GM23248 (cell line): ENCODE measurements around the gene TMEM247. TPM values are rescaled to one million over a fixed set of nuclear protein-coding genes. Genes with fewer than 3 reads are reported as not detected.

ENCODE experiments used
- DNase-seq: peaks from one replicate; pipeline ENCODE4 v3.0.0-alpha.2; 2015
- H2AFZ ChIP-seq: fragments of 200-600 bp; sonication (generic); 2 replicates; pipeline ENCODE4 v1.6.1; 2016; ENCODE audit warnings: antibody characterized with exemption
- H3F3A ChIP-seq: fragments of 200-600 bp; sonication (generic); 2 replicates; pipeline ENCODE4 v1.6.1; 2016; ENCODE audit warnings: mild to moderate bottlenecking, antibody characterized with exemption, mixed run types; ENCODE audit not compliant: insufficient read depth
- H3K27ac ChIP-seq: fragments of 200-600 bp; sonication (generic); 2 replicates; pipeline ENCODE4 v1.5.1; 2016; ENCODE audit warnings: mild to moderate bottlenecking
- H3K27me3 ChIP-seq: fragments of 200-600 bp; sonication (generic); replicated peaks from 2 replicates; pipeline ENCODE4 v1.6.1; 2016; ENCODE audit warnings: mild to moderate bottlenecking; ENCODE audit not compliant: insufficient read depth
- H3K36me3 ChIP-seq: fragments of 200-600 bp; sonication (generic); 2 replicates; pipeline ENCODE4 v1.6.1; 2016; ENCODE audit warnings: low read depth, mild to moderate bottlenecking
- H3K4me1 ChIP-seq: fragments of 200-600 bp; sonication (generic); 2 replicates; pipeline ENCODE4 v1.6.1; 2016; ENCODE audit warnings: mild to moderate bottlenecking; ENCODE audit not compliant: insufficient read depth
- H3K4me2 ChIP-seq: fragments of 200-600 bp; sonication (generic); one replicate; pipeline ENCODE4 v1.6.1; 2016; ENCODE audit warnings: mild to moderate bottlenecking; ENCODE audit not compliant: unreplicated experiment
- H3K4me3 ChIP-seq: fragments of 200-600 bp; sonication (generic); 2 replicates; pipeline ENCODE4 v1.5.1; 2016; ENCODE audit warnings: mild to moderate bottlenecking
- H3K79me2 ChIP-seq: fragments of 200-600 bp; sonication (generic); 2 replicates; pipeline ENCODE4 v1.6.1; 2016; ENCODE audit warnings: mild to moderate bottlenecking; ENCODE audit not compliant: insufficient read depth
- H3K9ac ChIP-seq: fragments of 200-600 bp; sonication (generic); 2 replicates; pipeline ENCODE4 v1.6.1; 2016; ENCODE audit warnings: mild to moderate bottlenecking
- H3K9me2 ChIP-seq: fragments of 200-600 bp; sonication (generic); 2 replicates; pipeline ENCODE4 v1.6.1; 2016; ENCODE audit warnings: mixed run types, mild to moderate bottlenecking, moderate library complexity; ENCODE audit not compliant: insufficient read depth
- H3K9me3 ChIP-seq: fragments of 200-600 bp; sonication (generic); one replicate; pipeline ENCODE4 v1.6.1; 2017; ENCODE audit warnings: low read depth
- H4K20me1 ChIP-seq: fragments of 200-600 bp; sonication (generic); 2 replicates; pipeline ENCODE4 v1.6.0; 2016; ENCODE audit not compliant: insufficient read depth
- EZH2 ChIP-seq: fragments of 200-600 bp; sonication (generic); IDR thresholded peaks from 2 replicates; pipeline ENCODE4 v1.6.1; 2018; ENCODE audit warnings: antibody characterized with exemption, mild to moderate bottlenecking; ENCODE audit not compliant: insufficient read depth, poor library complexity, severe bottlenecking
- EZH2phosphoT487 ChIP-seq: fragments of 200-600 bp; sonication (generic); IDR thresholded peaks from 2 replicates; pipeline ENCODE4 v1.6.1; 2018; ENCODE audit warnings: antibody characterized with exemption, moderate library complexity, mild to moderate bottlenecking, low read depth; ENCODE audit not compliant: insufficient read depth
- WGBS, 2 experiments: methylation state at CpG; one replicate each; pipeline ENCODE4 v1.1.6; 2015 to 2017; ENCODE audit warnings: low lambda C conversion rate in 2 of 2, low coverage in 1 of 2; ENCODE audit errors: missing lambda C conversion rate in 2 of 2; 5-methylcytosine and 5-hydroxymethylcytosine counted together
- in situ Hi-C: fragments of 300-500 bp; cut with MboI; formaldehyde crosslinking; loops from 2 replicates; pipeline ENCODE4 v1.15.0; 2020
- polyA plus RNA-seq: library from polyadenylated mRNA; unstranded; fragments of >200 nt; fragmentation: Nextera tagmentation; extraction: Ambion mirVana; gene quantifications from 2 replicates; pipeline ENCODE4 v1.2.1, GENCODE V29; 2016
- total RNA-seq: library from RNA; depleted of rRNA; stranded (reverse); fragments of >200 nt; shearing (Covaris generic); gene quantifications from 2 replicates; pipeline ENCODE4 v1.2.3, GENCODE V29; 2014

TMEM247 gene
- total and polyA plus RNA-seq, 2 experiments from 2014 or later: not detected

- H3K4me2 ChIP-seq: no peak overlapping the region
- H3K27me3 ChIP-seq: no peaks in the 10 kb centered on the region
- TF ChIP-seq EZH2phosphoT487: no peak
- no peak for TF ChIP-seq EZH2
- no peaks in the 10 kb centered on the region for H3K36me3 ChIP-seq
- H2AFZ ChIP-seq: no peak overlapping the region
- in situ Hi-C loops: no loop called here
- no peak overlapping the region for H3K27ac ChIP-seq
- DNase-seq: peak; percentile 41
- no peak overlapping the region for H3K4me3 ChIP-seq
- no peaks in the 10 kb centered on the region for H3K9me2 ChIP-seq
- H3K9me3 ChIP-seq: peaks cover 2% of the 10 kb centered on the region
- no peaks in the 10 kb centered on the region for H3F3A ChIP-seq
- no peaks in the 10 kb centered on the region for H4K20me1 ChIP-seq
- H3K4me1 ChIP-seq: no peaks in the 10 kb centered on the region
- H3K79me2 ChIP-seq: no peaks in the 10 kb centered on the region
- H3K9ac ChIP-seq: no peak overlapping the region
- 85 to 86% methylated on average over 5 of the region's 5 CpGs for WGBS, 2 experiments
Measured at GRCh38 chr2:46510598-46511177, 31.3 kb downstream of the TMEM247 start.

GRCh38 chr2:46512185-46512584 is 32.8 kb downstream of the TMEM247 start:
- Histone ChIP-seq H3K4me3 (no peak overlapping the region), H3K9me3 (peaks cover 2% of the 10 kb centered on the region), H3K4me2 (no peak overlapping the region), H4K20me1 (no peaks in the 10 kb centered on the region), H3K9ac (no peak overlapping the region), H3K4me1 (no peaks in the 10 kb centered on the region), H3F3A (no peaks in the 10 kb centered on the region), H3K36me3 (no peaks in the 10 kb centered on the region; the same call in 1 of the 2 replicates), H3K27ac (no peak overlapping the region), H3K79me2 (no peaks in the 10 kb centered on the region), H2AFZ (no peak overlapping the region), H3K9me2 (no peaks in the 10 kb centered on the region), H3K27me3 (no peaks in the 10 kb centered on the region)
- in situ Hi-C loops: no loop called here
- 78 to 86% methylated on average over 10 of the region's 10 CpGs for WGBS, 2 experiments
- no peak for TF ChIP-seq EZH2phosphoT487
- no peak for TF ChIP-seq EZH2
- DNase-seq: no peak

- in situ Hi-C loops: no loop called here
- WGBS, 2 experiments: 54 to 76% methylated on average over 1 of the region's 1 CpG
- TF ChIP-seq EZH2 (no peak), EZH2phosphoT487 (no peak)
Measured at GRCh38 chr2:46514738-46515137, 35.4 kb downstream of the TMEM247 start.

GRCh38 chr2:46517485-46517884 is 38.1 kb downstream of the TMEM247 start:
- no peaks in the 10 kb centered on the region for H4K20me1 ChIP-seq
- in situ Hi-C loops: no loop called here
- no peaks in the 10 kb centered on the region for H3K27me3 ChIP-seq
- H2AFZ ChIP-seq: no peak overlapping the region
- no peak overlapping the region for H3K4me3 ChIP-seq
- H3F3A ChIP-seq: 0 out of 2 replicates have a peak, but pooled peaks cover 8% of the 10 kb centered on the region
- no peak overlapping the region for H3K9ac ChIP-seq
- no peak overlapping the region for H3K27ac ChIP-seq
- TF ChIP-seq EZH2phosphoT487 (no peak), EZH2 (no peak)
- no peaks in the 10 kb centered on the region for H3K79me2 ChIP-seq
- 38 to 41% methylated on average over 1 of the region's 1 CpG for WGBS, 2 experiments
- H3K4me2 ChIP-seq: no peak overlapping the region
- H3K9me2 ChIP-seq: no peaks in the 10 kb centered on the region
- DNase-seq: no peak
- H3K4me1 ChIP-seq: peaks cover 13% of the 10 kb centered on the region
- H3K9me3 ChIP-seq: peaks cover 2% of the 10 kb centered on the region
- H3K36me3 ChIP-seq: no peaks in the 10 kb centered on the region; the same call in 1 of the 2 replicates

More at GRCh38 chr2:46514738-46515137, 35.4 kb downstream of the TMEM247 start:
- DNase-seq: no peak
- Histone ChIP-seq H2AFZ (no peak overlapping the region), H3K4me3 (no peak overlapping the region), H3K4me1 (no peaks in the 10 kb centered on the region), H3K4me2 (no peak overlapping the region), H3K36me3 (no peaks in the 10 kb centered on the region; the same call in 1 of the 2 replicates), H4K20me1 (no peaks in the 10 kb centered on the region), H3K79me2 (no peaks in the 10 kb centered on the region), H3K27ac (no peak overlapping the region), H3K9ac (no peak overlapping the region), H3K9me3 (peaks cover 2% of the 10 kb centered on the region), H3K9me2 (no peaks in the 10 kb centered on the region), H3F3A (no peaks in the 10 kb centered on the region), H3K27me3 (no peaks in the 10 kb centered on the region)

GRCh38 chr2:46518861-46519260 is 39.5 kb downstream of the TMEM247 start:
- Histone ChIP-seq H3K27me3 (no peaks in the 10 kb centered on the region), H3K27ac (no peak overlapping the region), H4K20me1 (no peaks in the 10 kb centered on the region), H3K9ac (no peak overlapping the region), H3K9me2 (no peaks in the 10 kb centered on the region), H3K36me3 (no peaks in the 10 kb centered on the region; the same call in 1 of the 2 replicates), H3K79me2 (no peaks in the 10 kb centered on the region), H3K4me2 (no peak overlapping the region), H3K9me3 (peaks cover 2% of the 10 kb centered on the region), H3K4me1 (peaks cover 13% of the 10 kb centered on the region), H2AFZ (no peak overlapping the region), H3F3A (0 out of 2 replicates have a peak, but pooled peaks cover 8% of the 10 kb centered on the region), H3K4me3 (no peak overlapping the region)
- 40% methylated on average over 7 of the region's 7 CpGs for WGBS, 2 experiments
- no peak for DNase-seq
- in situ Hi-C loops: no loop called here
- TF ChIP-seq EZH2phosphoT487: no peak
- no peak for TF ChIP-seq EZH2
